Astrocyte (in vitro differentiated cells and primary cell): ENCODE data around the gene KRT23. TPM values are rescaled to one million over a fixed set of nuclear protein-coding genes. Genes with fewer than 3 reads are reported as not detected.
A peak's percentile ranks its signal among the peaks of the same experiment; 100 is the strongest.

Source experiments
- DNase-seq: peaks from one replicate; pipeline ENCODE4 v3.0.0-alpha.2; 2010; ENCODE audit warnings: low read depth
- FAIRE-seq: peaks from 2 replicates; lab custom pipeline; 2011; peaks lifted over from hg19 to GRCh38; lab: Jason Lieb, UNC
- H2AFZ ChIP-seq: 2 replicates; pipeline ENCODE4 v1.6.0; 2012; ENCODE audit warnings: low read depth, low read length, inconsistent platforms
- H3K27ac ChIP-seq: 2 replicates; pipeline ENCODE4 v1.5.1; 2011; ENCODE audit warnings: low read depth, low read length, inconsistent platforms
- H3K27me3 ChIP-seq: 2 replicates; pipeline ENCODE4 v1.6.0; 2011; ENCODE audit warnings: low read length, inconsistent platforms; ENCODE audit not compliant: insufficient read depth
- H3K36me3 ChIP-seq: 2 replicates; pipeline ENCODE4 v1.5.1; 2011; ENCODE audit warnings: low read length, inconsistent platforms; ENCODE audit not compliant: insufficient read depth
- H3K4me1 ChIP-seq: 2 replicates; pipeline ENCODE4 v1.5.1; 2011; ENCODE audit warnings: low read length, inconsistent platforms; ENCODE audit not compliant: insufficient read depth
- H3K4me2 ChIP-seq: 2 replicates; pipeline ENCODE4 v1.6.0; 2012; ENCODE audit warnings: low read length, inconsistent platforms
- H3K4me3 ChIP-seq: 2 replicates; pipeline ENCODE4 v1.5.1; 2011; ENCODE audit warnings: low read depth, mild to moderate bottlenecking, low read length, inconsistent platforms; ENCODE audit not compliant: insufficient read depth
- H3K79me2 ChIP-seq: 2 replicates; pipeline ENCODE4 v1.6.0; 2012; ENCODE audit warnings: mild to moderate bottlenecking, low read length, inconsistent platforms; ENCODE audit not compliant: insufficient read depth
- H3K9ac ChIP-seq: 2 replicates; pipeline ENCODE4 v1.6.0; 2012; ENCODE audit warnings: mild to moderate bottlenecking, low read length, inconsistent platforms
- H3K9me3 ChIP-seq: 2 replicates; pipeline ENCODE4 v1.5.1; 2012; ENCODE audit warnings: low read depth, mild to moderate bottlenecking, low read length, inconsistent platforms; ENCODE audit not compliant: insufficient read depth
- H4K20me1 ChIP-seq: 2 replicates; pipeline ENCODE4 v1.6.0; 2012; ENCODE audit warnings: low read length, inconsistent platforms; ENCODE audit not compliant: insufficient read depth
- H3K27ac Mint-ChIP-seq: one replicate; pipeline ENCODE4 v1.8.0; 2021; ENCODE audit warnings: mild to moderate bottlenecking, mixed read lengths; ENCODE audit not compliant: unreplicated experiment
- H3K27me3 Mint-ChIP-seq: one replicate; pipeline ENCODE4 v1.8.0; 2021; ENCODE audit warnings: low read depth, mixed read lengths; ENCODE audit not compliant: unreplicated experiment
- H3K36me3 Mint-ChIP-seq: one replicate; pipeline ENCODE4 v1.8.0; 2021; ENCODE audit warnings: low read depth, mixed read lengths; ENCODE audit not compliant: unreplicated experiment
- H3K4me1 Mint-ChIP-seq: one replicate; pipeline ENCODE4 v1.8.0; 2021; ENCODE audit warnings: low read depth, mixed read lengths; ENCODE audit not compliant: unreplicated experiment
- H3K4me3 Mint-ChIP-seq: one replicate; pipeline ENCODE4 v1.8.0; 2021; ENCODE audit warnings: mild to moderate bottlenecking, moderate library complexity, mixed read lengths; ENCODE audit not compliant: unreplicated experiment
- H3K9me3 Mint-ChIP-seq: one replicate; pipeline ENCODE4 v1.8.0; 2021; ENCODE audit warnings: mild to moderate bottlenecking, mixed read lengths; ENCODE audit not compliant: unreplicated experiment
- EZH2 ChIP-seq: IDR thresholded peaks from 2 replicates; pipeline ENCODE4 v1.6.1; 2012; ENCODE audit warnings: mild to moderate bottlenecking, low read length, inconsistent platforms; ENCODE audit not compliant: insufficient read depth
- total RNA-seq: library from RNA; stranded (reverse); gene quantifications from 2 replicates; pipeline ENCODE4 v1.2.1, GENCODE V29; 2021
- TF ChIP-seq, protein P1 (sequence below): IDR thresholded peaks from 2 replicates; pipeline ENCODE4 v1.5.1; 2011; ENCODE audit warnings: low read depth, mild to moderate bottlenecking, inconsistent platforms, low read length, moderate library complexity; ENCODE audit not compliant: insufficient read depth

Gene KRT23
- total RNA-seq, 1 donor from 2014 or later = not detected

- no peaks in the 10 kb centered on the region for H4K20me1 ChIP-seq
- peak overlapping the region; percentile 33 for H3K4me2 ChIP-seq
- peak overlapping the region; percentile 73 for H3K9ac ChIP-seq
- H3K9me3 ChIP-seq = no peaks in the 10 kb centered on the region
- Mint-ChIP-seq H3K36me3 (no peaks in the 10 kb centered on the region), H3K4me1 (peaks cover 55% of the 10 kb centered on the region), H3K9me3 (no peaks in the 10 kb centered on the region), H3K27me3 (no peaks in the 10 kb centered on the region), H3K27ac (no peak overlapping the region), H3K4me3 (no peak overlapping the region)
- peaks cover 54% of the 10 kb centered on the region for H3K4me1 ChIP-seq
- DNase-seq = peak; percentile 97
- no peak overlapping the region for H2AFZ ChIP-seq
- TF ChIP-seq EZH2 = no peak
- TF ChIP-seq, protein P1, sequence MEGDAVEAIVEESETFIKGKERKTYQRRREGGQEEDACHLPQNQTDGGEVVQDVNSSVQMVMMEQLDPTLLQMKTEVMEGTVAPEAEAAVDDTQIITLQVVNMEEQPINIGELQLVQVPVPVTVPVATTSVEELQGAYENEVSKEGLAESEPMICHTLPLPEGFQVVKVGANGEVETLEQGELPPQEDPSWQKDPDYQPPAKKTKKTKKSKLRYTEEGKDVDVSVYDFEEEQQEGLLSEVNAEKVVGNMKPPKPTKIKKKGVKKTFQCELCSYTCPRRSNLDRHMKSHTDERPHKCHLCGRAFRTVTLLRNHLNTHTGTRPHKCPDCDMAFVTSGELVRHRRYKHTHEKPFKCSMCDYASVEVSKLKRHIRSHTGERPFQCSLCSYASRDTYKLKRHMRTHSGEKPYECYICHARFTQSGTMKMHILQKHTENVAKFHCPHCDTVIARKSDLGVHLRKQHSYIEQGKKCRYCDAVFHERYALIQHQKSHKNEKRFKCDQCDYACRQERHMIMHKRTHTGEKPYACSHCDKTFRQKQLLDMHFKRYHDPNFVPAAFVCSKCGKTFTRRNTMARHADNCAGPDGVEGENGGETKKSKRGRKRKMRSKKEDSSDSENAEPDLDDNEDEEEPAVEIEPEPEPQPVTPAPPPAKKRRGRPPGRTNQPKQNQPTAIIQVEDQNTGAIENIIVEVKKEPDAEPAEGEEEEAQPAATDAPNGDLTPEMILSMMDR = no peak
- FAIRE-seq = peak; percentile 86
- no peaks in the 10 kb centered on the region for H3K36me3 ChIP-seq
- H3K4me3 ChIP-seq = no peak overlapping the region
- peak overlapping the region; percentile 92 for H3K27ac ChIP-seq
- no peaks in the 10 kb centered on the region for H3K27me3 ChIP-seq
- no peaks in the 10 kb centered on the region for H3K79me2 ChIP-seq
Observed at GRCh38 chr17:40953881-40954280, 16.4 kb upstream of the KRT23 start.

- Histone ChIP-seq H3K4me2 (peak overlapping the region; percentile 33), H3K4me3 (no peak overlapping the region), H2AFZ (no peak overlapping the region), H3K27ac (peak overlapping the region; percentile 92), H3K9ac (peak overlapping the region; percentile 73), H3K36me3 (no peaks in the 10 kb centered on the region), H3K79me2 (no peaks in the 10 kb centered on the region), H3K9me3 (no peaks in the 10 kb centered on the region), H3K4me1 (peaks cover 44% of the 10 kb centered on the region), H4K20me1 (no peaks in the 10 kb centered on the region), H3K27me3 (no peaks in the 10 kb centered on the region)
- Mint-ChIP-seq H3K4me1 (peaks cover 49% of the 10 kb centered on the region), H3K9me3 (no peaks in the 10 kb centered on the region), H3K4me3 (no peak overlapping the region), H3K36me3 (no peaks in the 10 kb centered on the region), H3K27ac (peak overlapping the region; percentile 80), H3K27me3 (no peaks in the 10 kb centered on the region)
- peak; percentile 97 for DNase-seq
- FAIRE-seq = peak; percentile 78
- no peak for TF ChIP-seq EZH2
- TF ChIP-seq, protein P1 = no peak
Observed at GRCh38 chr17:40952661-40953060, 15.2 kb upstream of the KRT23 start.

- no peaks in the 10 kb centered on the region for H3K27me3 Mint-ChIP-seq
- H3K27ac Mint-ChIP-seq = peak overlapping the region; percentile 36
- H3K27ac ChIP-seq = peak overlapping the region; percentile 92
Observed at GRCh38 chr17:40952154-40952553, 14.7 kb upstream of the KRT23 start.

More at GRCh38 chr17:40952154-40952553, 14.7 kb upstream of the KRT23 start:
- H3K36me3 Mint-ChIP-seq = no peaks in the 10 kb centered on the region
- FAIRE-seq (no peak), DNase-seq (no peak)
- H3K9ac ChIP-seq = peak overlapping the region; percentile 64
- peaks cover 44% of the 10 kb centered on the region for H3K4me1 Mint-ChIP-seq
- H3K4me1 ChIP-seq = peaks cover 39% of the 10 kb centered on the region
- no peaks in the 10 kb centered on the region for H3K27me3 ChIP-seq
- no peak overlapping the region for H3K4me3 ChIP-seq
- H4K20me1 ChIP-seq = no peaks in the 10 kb centered on the region
- H3K9me3 ChIP-seq = no peaks in the 10 kb centered on the region
- no peak overlapping the region for H3K4me2 ChIP-seq
- TF ChIP-seq, protein P1 = no peak
- TF ChIP-seq EZH2 = no peak
- no peak overlapping the region for H2AFZ ChIP-seq
- no peaks in the 10 kb centered on the region for H3K36me3 ChIP-seq
- H3K4me3 Mint-ChIP-seq = no peak overlapping the region
- H3K79me2 ChIP-seq = no peaks in the 10 kb centered on the region
- no peaks in the 10 kb centered on the region for H3K9me3 Mint-ChIP-seq
